Left kidney (tissue), 2 donors: ENCODE data around the gene SPRR1A. TPM values are rescaled to one million over a fixed set of nuclear protein-coding genes. Genes with fewer than 3 reads are reported as not detected.

ENCODE experiments used
- DNase-seq: peaks from one replicate; pipeline ENCODE4 v3.0.0-alpha.2; 2013
- polyA plus RNA-seq: library from polyadenylated mRNA; unstranded; fragments of 120-200 nt; gene quantifications from one replicate; pipeline ENCODE4 v1.2.1, GENCODE V29; 2013; ENCODE audit not compliant: insufficient read length

Gene SPRR1A
- polyA plus RNA-seq, 1 donor, result not detected

DNA sequence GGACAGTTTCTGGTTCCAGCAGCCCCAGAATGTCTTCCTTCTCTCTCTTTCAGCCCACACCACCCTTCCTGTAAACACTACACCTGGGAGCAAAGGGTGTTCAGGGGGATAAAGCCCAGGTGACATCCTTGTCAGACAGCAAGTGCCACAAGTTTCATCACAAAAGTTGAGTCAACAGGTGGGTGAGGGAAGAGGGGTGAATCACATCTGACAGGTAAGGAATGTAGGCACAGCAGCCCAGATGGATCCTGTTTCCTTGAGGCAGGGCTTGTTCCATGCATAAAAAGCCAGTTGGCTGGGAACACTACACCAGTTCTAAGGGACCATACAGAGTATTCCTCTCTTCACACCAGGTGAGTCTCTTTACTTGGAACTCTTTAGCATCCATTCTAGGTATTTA is 47.0 kb downstream of the SPRR1A start, which contains the start of gene SPRR1B:
Gene SPRR1B, plus strand, starts transcription at position 309 of the 400 bp plus-strand sequence. CDS start 1,143 bp downstream, outside the sequence.
- no peak for DNase-seq

DNA sequence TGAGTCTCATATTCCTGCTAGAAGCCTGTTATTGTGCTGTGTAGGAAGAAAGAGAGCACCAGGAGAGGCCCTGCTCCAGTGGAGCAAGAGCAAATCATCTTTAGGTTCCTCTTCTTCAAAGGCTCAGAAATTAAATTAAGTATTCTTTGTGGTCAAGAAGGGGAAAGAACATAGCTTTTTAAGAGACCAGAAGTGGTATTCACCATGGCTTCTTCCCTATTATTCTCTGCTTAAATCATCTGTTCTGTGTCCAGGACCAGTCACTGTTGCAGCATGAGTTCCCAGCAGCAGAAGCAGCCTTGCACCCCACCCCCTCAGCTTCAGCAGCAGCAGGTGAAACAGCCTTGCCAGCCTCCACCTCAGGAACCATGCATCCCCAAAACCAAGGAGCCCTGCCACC is 48.2 kb downstream of the SPRR1A start:
- no peak for DNase-seq

DNA sequence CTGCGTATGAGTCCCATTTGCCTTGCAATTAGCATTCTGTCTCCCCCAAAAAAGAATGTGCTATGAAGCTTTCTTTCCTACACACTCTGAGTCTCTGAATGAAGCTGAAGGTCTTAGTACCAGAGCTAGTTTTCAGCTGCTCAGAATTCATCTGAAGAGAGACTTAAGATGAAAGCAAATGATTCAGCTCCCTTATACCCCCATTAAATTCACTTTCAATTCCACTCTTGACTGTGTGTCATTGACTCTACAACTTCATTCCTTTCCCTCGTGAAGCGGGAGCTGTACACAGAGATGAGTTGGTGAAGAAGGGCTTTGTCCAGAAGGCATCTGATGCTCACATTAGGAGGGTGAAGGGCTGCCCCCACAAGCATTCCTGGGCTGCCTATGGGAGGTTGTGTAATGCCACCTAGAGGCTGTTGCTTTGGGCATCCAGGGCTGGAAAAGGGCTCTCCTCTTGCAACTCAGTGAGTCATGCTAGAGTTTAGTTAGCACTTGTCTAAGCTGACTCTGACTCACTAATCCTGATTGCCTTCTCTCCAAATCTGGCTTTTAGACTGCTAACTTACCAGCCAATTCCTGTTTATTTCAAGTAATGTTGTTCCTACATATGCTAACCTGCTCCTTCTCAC is 48.9 kb downstream of the SPRR1A start:
- peak; percentile 13 for DNase-seq

DNA sequence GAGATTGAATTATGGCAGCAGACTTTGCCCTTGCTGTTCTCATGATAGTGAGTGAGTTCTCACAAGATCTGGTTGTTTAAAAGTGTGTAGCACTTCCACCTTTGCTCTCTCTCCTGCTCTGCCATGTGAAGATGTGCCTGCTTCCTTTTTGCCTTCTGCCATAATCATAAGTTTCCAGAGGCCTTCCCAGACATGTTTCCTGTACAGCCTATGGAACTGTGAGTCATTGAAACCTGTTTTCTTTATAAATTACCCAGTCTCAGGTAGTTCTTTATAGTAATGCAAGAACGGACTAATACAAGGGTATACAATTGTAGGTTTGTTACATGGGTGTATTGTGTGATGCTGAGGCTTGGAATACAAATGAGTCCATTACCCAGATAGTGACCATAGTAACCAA is 51.3 kb downstream of the SPRR1A start:
- no peak for DNase-seq

Other genes starting within 250 kb of the SPRR1A start
- gene KPRP, start 226.1 kb upstream of the SPRR1A start, polyA plus RNA-seq, result not detected
- not detected for gene LCE1F, start 208.9 kb upstream of the SPRR1A start, polyA plus RNA-seq
- gene LCE1E, start 197.8 kb upstream of the SPRR1A start, polyA plus RNA-seq, result not detected
- gene LCE1D, start 187.4 kb upstream of the SPRR1A start, polyA plus RNA-seq, result not detected
- gene LCE1C, start 177.4 kb upstream of the SPRR1A start, polyA plus RNA-seq, result not detected
- not detected for gene LCE1B, start 172.1 kb upstream of the SPRR1A start, polyA plus RNA-seq
- not detected for gene LCE1A, start 156.6 kb upstream of the SPRR1A start, polyA plus RNA-seq
- not detected for gene LCE6A, start 141.2 kb upstream of the SPRR1A start, polyA plus RNA-seq
- not detected for gene LCE7A, start 124.1 kb upstream of the SPRR1A start, polyA plus RNA-seq
- gene SMCP, start 105.8 kb upstream of the SPRR1A start, polyA plus RNA-seq, result not detected
- gene IVL, start 75.5 kb upstream of the SPRR1A start, polyA plus RNA-seq, result 0.23 TPM
- gene SPRR5, start 36.9 kb upstream of the SPRR1A start, polyA plus RNA-seq, result not detected
- not detected for gene SPRR4, start 13.4 kb upstream of the SPRR1A start, polyA plus RNA-seq
- not detected for gene SPRR3, start 17.7 kb downstream of the SPRR1A start, polyA plus RNA-seq
- gene SPRR1B, start 47.1 kb downstream of the SPRR1A start, polyA plus RNA-seq, result not detected
- gene SPRR2D, start 57.0 kb downstream of the SPRR1A start, polyA plus RNA-seq, result not detected
- not detected for gene SPRR2A, start 73.4 kb downstream of the SPRR1A start, polyA plus RNA-seq
- not detected for gene SPRR2B, start 87.5 kb downstream of the SPRR1A start, polyA plus RNA-seq
- gene SPRR2E, start 110.4 kb downstream of the SPRR1A start, polyA plus RNA-seq, result not detected
- not detected for gene SPRR2F, start 129.4 kb downstream of the SPRR1A start, polyA plus RNA-seq
- not detected for gene SPRR2G, start 166.8 kb downstream of the SPRR1A start, polyA plus RNA-seq
- not detected for gene LELP1, start 219.3 kb downstream of the SPRR1A start, polyA plus RNA-seq
- gene PRR9, start 233.5 kb downstream of the SPRR1A start, polyA plus RNA-seq, result not detected